ENCODE results near the gene CCL15. TPM values are rescaled to one million over a fixed set of nuclear protein-coding genes. Genes with fewer than 3 reads are reported as not detected.

The CCL15 gene
- total RNA-seq, 4 donors from 2014 or later: not detected

DNA sequence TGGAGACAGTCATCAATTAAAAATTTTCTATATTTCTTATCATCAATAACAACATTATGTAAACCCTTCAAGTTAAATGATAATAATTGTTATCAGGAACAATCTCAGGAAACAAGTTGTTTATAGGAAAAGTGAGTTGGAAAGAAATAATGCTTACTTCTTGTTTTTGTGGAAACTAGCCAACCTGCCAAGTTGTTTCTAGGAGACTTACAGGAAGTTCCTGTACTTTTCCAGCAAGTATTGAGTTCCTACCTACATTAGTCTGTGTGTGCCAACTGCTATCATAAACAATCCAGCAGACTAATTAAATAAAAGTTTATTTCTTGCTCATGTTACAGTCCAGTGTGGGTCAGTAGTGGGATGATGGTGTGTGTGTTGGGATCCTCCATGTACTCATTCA lies 13.2 kb downstream of the CCL15 start:
- TF ChIP-seq, protein P1, sequence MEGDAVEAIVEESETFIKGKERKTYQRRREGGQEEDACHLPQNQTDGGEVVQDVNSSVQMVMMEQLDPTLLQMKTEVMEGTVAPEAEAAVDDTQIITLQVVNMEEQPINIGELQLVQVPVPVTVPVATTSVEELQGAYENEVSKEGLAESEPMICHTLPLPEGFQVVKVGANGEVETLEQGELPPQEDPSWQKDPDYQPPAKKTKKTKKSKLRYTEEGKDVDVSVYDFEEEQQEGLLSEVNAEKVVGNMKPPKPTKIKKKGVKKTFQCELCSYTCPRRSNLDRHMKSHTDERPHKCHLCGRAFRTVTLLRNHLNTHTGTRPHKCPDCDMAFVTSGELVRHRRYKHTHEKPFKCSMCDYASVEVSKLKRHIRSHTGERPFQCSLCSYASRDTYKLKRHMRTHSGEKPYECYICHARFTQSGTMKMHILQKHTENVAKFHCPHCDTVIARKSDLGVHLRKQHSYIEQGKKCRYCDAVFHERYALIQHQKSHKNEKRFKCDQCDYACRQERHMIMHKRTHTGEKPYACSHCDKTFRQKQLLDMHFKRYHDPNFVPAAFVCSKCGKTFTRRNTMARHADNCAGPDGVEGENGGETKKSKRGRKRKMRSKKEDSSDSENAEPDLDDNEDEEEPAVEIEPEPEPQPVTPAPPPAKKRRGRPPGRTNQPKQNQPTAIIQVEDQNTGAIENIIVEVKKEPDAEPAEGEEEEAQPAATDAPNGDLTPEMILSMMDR (IDR thresholded peaks at IDR 0.05; ENCODE audit: low read depth): no peak

DNA sequence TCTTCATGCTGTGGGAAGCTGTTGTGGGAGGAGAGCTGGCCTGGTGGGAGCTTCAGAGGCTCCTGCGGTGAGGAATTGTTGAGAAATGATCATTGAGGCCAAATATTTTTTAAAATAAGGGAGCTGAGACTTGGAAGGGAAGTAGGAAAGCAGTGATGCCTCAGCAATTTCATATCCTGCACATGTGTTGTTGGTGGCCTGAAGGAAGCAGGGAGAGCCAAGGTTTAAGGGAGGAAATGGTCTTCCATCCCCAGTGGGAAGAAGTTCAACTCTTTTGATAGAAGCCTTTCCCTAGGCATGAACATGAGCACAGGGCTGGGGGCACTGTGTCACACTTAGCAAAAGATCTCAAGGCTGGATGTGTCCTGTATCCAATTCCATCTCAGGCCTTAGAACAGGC lies 14.7 kb downstream of the CCL15 start, which contains the start of gene CCL14:
TSS of gene CCL14 (minus strand) at position 87 of the 400 bp plus-strand sequence. CDS start at position 7, 80 bp downstream.
- TF ChIP-seq, protein P1 (IDR thresholded peaks at IDR 0.05; ENCODE audit: low read depth): no peak

DNA sequence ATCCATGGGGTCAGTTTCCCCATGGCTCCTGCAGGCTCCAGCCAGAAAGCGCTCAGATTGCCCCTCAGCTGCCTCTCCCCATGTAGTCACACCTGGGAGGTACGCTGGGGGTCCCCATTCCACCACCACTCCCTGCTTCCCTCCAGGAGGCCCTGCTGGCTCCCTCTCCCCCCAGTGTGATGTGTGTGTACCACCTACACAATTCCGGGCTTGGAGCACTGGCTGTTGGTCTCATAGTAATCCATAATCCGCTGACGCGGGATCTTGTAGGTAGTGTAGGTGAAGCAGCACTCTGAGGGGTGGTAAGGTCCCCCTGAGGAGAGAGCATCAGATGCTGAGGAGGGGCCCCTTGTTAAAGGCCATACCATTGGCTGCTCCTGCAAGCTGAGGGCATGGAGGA lies 17.2 kb downstream of the CCL15 start:
- TF ChIP-seq, protein P1 (IDR thresholded peaks at IDR 0.05; ENCODE audit: low read depth): no peak

DNA sequence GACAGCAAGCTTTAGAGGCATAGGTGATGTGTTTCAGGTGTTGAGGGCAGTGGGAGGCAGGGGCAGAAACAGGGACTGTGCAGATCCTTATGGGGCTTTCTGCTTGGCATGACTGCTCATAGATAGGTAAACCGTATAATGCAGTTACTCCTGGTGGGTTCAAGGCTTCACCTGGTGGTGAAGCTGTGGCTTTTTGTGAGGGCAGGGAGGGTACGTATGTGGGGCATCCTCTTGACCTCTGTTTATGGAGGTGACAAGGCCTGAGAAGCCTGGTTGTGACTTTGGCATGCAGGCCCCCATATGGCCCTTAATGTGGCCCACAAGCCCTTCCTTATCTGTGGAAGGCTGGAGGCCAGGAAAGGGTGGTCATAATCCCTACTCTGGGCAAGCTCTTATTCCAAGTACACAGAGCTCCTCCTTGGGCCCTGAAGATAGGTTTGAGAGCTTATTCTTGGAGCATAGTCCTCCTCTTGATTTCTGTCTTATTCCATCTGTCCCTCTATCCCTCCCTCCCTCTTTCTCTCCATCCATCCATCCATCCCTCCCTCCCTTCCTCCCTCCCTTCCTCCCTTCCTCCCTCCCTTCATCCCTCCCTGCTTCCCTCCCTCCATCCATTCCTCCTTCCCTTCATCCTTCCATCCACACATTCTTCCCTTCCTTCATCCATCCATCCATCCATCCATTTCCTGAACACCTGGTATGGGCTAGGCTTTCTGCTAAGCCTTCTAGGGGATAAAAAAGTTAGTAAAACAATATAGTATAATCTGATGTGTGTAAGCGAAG lies 18.8 kb downstream of the CCL15 start:
- TF ChIP-seq, protein P1 (IDR thresholded peaks at IDR 0.05; ENCODE audit: low read depth): no peak

- TF ChIP-seq, protein P1 (IDR thresholded peaks at IDR 0.05; ENCODE audit: low read depth): no peak
These were observed 19.4 kb downstream of the CCL15 start for GRCh38 chr17:35981908-35982330.

GRCh38 chr17:35981246-35981645 lies 20.1 kb downstream of the CCL15 start, which contains the start of gene CCL16:
Gene CCL16, minus strand, starts transcription at chr17:35981497. Its CDS starts 77 bp downstream, at chr17:35981420.
- TF ChIP-seq, protein P1 (IDR thresholded peaks at IDR 0.05; ENCODE audit: low read depth): no peak

DNA sequence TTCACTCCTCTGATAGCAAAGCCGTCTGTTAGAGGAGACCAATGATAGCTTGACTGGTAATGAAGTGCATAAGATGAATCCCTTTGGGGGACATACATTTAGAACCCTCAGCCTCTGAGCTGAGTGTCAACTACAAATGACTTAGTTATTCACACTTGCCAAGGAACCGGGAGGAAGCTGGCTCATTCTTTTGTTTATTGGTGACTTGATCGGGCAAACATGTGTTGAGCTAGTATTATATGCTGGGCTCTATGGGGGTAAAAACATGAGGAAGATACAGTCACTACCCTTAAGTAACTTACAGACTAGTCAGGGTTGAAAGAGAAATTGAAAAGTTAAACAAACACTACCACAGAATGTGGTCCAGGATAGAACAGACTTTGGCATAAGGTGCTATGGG lies 23.0 kb downstream of the CCL15 start:
- TF ChIP-seq, protein P1 (IDR thresholded peaks at IDR 0.05; ENCODE audit: low read depth): no peak
